Measurements from ENCODE around the gene TTBK1. TPM values are rescaled to one million over a fixed set of nuclear protein-coding genes. Genes with fewer than 3 reads are reported as not detected.

Gene TTBK1
- total and polyA plus RNA-seq, 2 of the 4 experiments (the other 2 are of a cell fraction), result 0.02 TPM; not detected in 1

DNA sequence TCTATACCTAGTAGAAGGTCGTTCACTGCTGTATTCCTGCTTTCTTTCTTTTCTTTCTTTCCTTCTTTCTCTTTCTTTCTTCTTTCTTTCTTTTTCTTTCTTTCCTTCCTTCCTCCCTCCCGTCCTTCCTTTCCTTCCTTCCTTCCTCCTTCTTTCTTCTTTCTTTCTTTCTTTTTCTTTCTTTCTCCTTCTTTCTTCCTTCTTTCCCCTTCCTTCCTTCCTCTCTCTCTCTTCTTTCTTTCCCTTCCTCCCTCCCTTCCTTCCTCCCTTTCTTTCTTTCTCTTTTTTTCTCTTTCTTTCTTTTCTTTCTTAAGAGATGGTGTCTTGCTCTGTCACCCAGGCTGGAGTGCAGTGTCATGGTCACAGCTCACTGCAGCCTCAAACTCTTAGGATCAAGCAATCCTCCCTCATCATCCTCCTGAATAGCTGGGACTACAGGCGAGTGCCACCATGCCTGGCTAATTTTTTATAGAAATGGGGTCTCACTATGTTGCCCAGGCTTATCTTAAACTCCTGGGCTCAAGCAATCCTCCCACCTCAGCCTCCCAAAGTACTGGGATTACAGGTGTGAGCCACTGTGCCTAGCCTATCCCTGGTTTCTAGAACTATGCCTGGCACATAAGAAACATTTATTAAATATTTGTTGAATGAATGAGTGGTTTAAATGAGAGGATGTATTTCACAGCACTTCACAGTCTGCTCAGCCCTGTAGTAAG, 11.4 kb upstream of the TTBK1 start:
- H2BK20ac ChIP-seq (ENCODE audit: low read depth, low read length), result no peak overlapping the region
- H3K23ac ChIP-seq (ENCODE audit: low read depth, low read length), result no peak overlapping the region
- H2BK120ac ChIP-seq (ENCODE audit: low read depth, low read length), result no peak overlapping the region
- H3K27ac ChIP-seq (ENCODE audit: insufficient read depth, low read length), result no peak overlapping the region
- H3K18ac ChIP-seq (ENCODE audit: low read depth, low read length), result no peak overlapping the region
- H3K79me1 ChIP-seq (ENCODE audit: low read depth in 1 of 2, low read length in 2 of 2), result peaks cover 0 to 8% of the 10 kb centered on the region in 2 experiments; a peak in 2 of 4 replicates
- in situ Hi-C loops (cut with MboI; ENCODE audit: low sequenced_read_pairs) (no loop called here), dilution Hi-C loops (cut with HindIII; ENCODE audit: low sequenced_read_pairs, unreplicated experiment) (no loop called here), intact Hi-C loops (cut with micrococcal nuclease) (no loop called here)
- POLR2A ChIA-PET (ENCODE audit: unreplicated experiment), result no interaction called here
- H3K14ac ChIP-seq (replicated peaks; ENCODE audit: low read depth, low read length), result no peak overlapping the region
- H2AK5ac ChIP-seq (ENCODE audit: low read depth, low read length), result no peak overlapping the region
- ATAC-seq (ENCODE audit: low read depth) (no peak), DNase-seq (no peak)
- no peak overlapping the region for H4K91ac ChIP-seq (ENCODE audit: insufficient read depth, low read depth, low read length)
- WGBS, 2 experiments (ENCODE audit: extremely low coverage in 2 of 2, insufficient read length in 1 of 2), result 50% methylated on average over 1 of the region's 3 CpGs; no CpG with 5 or more reads in 1 of the 2 experiments
- no peak overlapping the region for H2BK15ac ChIP-seq (ENCODE audit: low read depth, low read length)
- H3K56ac ChIP-seq (ENCODE audit: extremely low read depth, insufficient read depth, low read length), result no peak overlapping the region
- CTCF ChIA-PET, result no interaction called here
- H3K4me2 ChIP-seq (ENCODE audit: low read depth, low read length), result no peak overlapping the region
- no peak overlapping the region for H4K8ac ChIP-seq (ENCODE audit: low read depth in 2 of 2, low read length in 2 of 2)
- no peak overlapping the region for H2AFZ ChIP-seq (replicated peaks; ENCODE audit: low read length, poor library complexity)
- H2AK9ac ChIP-seq (replicated peaks; ENCODE audit: low read depth, low read length, poor library complexity), result no peak overlapping the region
- H3K9me1 ChIP-seq (ENCODE audit: insufficient read depth, low read length), result peaks cover 4% of the 10 kb centered on the region
- H3K9me3 ChIP-seq (ENCODE audit: control insufficient read depth, insufficient read depth, low read length), result no peaks in the 10 kb centered on the region
- no peak overlapping the region for H3K9ac ChIP-seq (ENCODE audit: low read depth, low read length)
- H3K36me3 ChIP-seq (ENCODE audit: control insufficient read depth, insufficient read depth, low read length), result no peaks in the 10 kb centered on the region
- no peak overlapping the region for H4K5ac ChIP-seq (ENCODE audit: low read depth, low read length)
- no peak for TF ChIP-seq CEBPB (IDR thresholded peaks at IDR 0.05; ENCODE audit: low read depth, low read length)
- TF ChIP-seq MAFK (IDR thresholded peaks at IDR 0.05; ENCODE audit: low read depth, low read length), result no peak
- TF ChIP-seq, protein P1, sequence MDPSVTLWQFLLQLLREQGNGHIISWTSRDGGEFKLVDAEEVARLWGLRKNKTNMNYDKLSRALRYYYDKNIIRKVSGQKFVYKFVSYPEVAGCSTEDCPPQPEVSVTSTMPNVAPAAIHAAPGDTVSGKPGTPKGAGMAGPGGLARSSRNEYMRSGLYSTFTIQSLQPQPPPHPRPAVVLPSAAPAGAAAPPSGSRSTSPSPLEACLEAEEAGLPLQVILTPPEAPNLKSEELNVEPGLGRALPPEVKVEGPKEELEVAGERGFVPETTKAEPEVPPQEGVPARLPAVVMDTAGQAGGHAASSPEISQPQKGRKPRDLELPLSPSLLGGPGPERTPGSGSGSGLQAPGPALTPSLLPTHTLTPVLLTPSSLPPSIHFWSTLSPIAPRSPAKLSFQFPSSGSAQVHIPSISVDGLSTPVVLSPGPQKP (IDR thresholded peaks at IDR 0.05; ENCODE audit: borderline replicate concordance, low read depth, low read length), result no peak
- no peak for TF ChIP-seq POLR2A (IDR thresholded peaks at IDR 0.05; ENCODE audit: low read depth, low read length)
- TF ChIP-seq MXI1 (IDR thresholded peaks at IDR 0.05; ENCODE audit: borderline replicate concordance, low read depth, low read length), result no peak
- no peak for TF ChIP-seq NFE2L2 (IDR thresholded peaks at IDR 0.05; ENCODE audit: low read depth, low read length)
- TF ChIP-seq RAD21 (IDR thresholded peaks at IDR 0.05; ENCODE audit: low read length), result no peak
- TF ChIP-seq SMC3 (IDR thresholded peaks at IDR 0.05; ENCODE audit: low read depth, low read length), result no peak
- TF ChIP-seq BHLHE40 (IDR thresholded peaks at IDR 0.05; ENCODE audit: low read depth, low read length), result no peak
- TF ChIP-seq RCOR1 (IDR thresholded peaks at IDR 0.05; ENCODE audit: insufficient replicate concordance, low read length), result no peak
- no peak for TF ChIP-seq CHD1 (IDR thresholded peaks at IDR 0.05; ENCODE audit: low read depth, low read length)
- TF ChIP-seq FOS (IDR thresholded peaks at IDR 0.05; ENCODE audit: low read depth, low read length), result no peak
- no peak for TF ChIP-seq MAZ (IDR thresholded peaks at IDR 0.05; ENCODE audit: borderline replicate concordance, low read depth, low read length)
- TF ChIP-seq USF2 (IDR thresholded peaks at IDR 0.05; ENCODE audit: low read depth, low read length), result no peak
- TF ChIP-seq, protein P2, sequence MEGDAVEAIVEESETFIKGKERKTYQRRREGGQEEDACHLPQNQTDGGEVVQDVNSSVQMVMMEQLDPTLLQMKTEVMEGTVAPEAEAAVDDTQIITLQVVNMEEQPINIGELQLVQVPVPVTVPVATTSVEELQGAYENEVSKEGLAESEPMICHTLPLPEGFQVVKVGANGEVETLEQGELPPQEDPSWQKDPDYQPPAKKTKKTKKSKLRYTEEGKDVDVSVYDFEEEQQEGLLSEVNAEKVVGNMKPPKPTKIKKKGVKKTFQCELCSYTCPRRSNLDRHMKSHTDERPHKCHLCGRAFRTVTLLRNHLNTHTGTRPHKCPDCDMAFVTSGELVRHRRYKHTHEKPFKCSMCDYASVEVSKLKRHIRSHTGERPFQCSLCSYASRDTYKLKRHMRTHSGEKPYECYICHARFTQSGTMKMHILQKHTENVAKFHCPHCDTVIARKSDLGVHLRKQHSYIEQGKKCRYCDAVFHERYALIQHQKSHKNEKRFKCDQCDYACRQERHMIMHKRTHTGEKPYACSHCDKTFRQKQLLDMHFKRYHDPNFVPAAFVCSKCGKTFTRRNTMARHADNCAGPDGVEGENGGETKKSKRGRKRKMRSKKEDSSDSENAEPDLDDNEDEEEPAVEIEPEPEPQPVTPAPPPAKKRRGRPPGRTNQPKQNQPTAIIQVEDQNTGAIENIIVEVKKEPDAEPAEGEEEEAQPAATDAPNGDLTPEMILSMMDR (conservative IDR thresholded peaks at IDR 0.05; ENCODE audit: low read depth, low read length), result no peak
- TF ChIP-seq RFX5 (IDR thresholded peaks at IDR 0.05; ENCODE audit: low read depth, low read length), result no peak
- no TSS peak for BruUV-seq (replicated peaks)
- H2BK5ac ChIP-seq (ENCODE audit: low read depth, low read length, poor library complexity, severe bottlenecking), result no peak overlapping the region
- H3K27me3 ChIP-seq (ENCODE audit: control insufficient read depth, insufficient read depth, low read length), result peaks cover 26% of the 10 kb centered on the region
- H3K4me3 ChIP-seq (ENCODE audit: insufficient read depth, low read depth, low read length), result no peak overlapping the region
- peaks cover 4% of the 10 kb centered on the region; the same call in 1 of the 2 replicates for H3K4me1 ChIP-seq (ENCODE audit: control insufficient read depth, insufficient read depth, low read length)
- H3K4ac ChIP-seq (ENCODE audit: low read depth, low read length), result no peak overlapping the region
- H4K20me1 ChIP-seq (ENCODE audit: insufficient read depth, low read length), result no peaks in the 10 kb centered on the region
